ENCODE data around the gene RYR3.

RYR3 gene

GRCh38 chr15:33737687-33738601 is 427.2 kb downstream of the RYR3 start:
- H3K4me3 ChIP-seq (ENCODE audit: low read depth, low read length), result no peak overlapping the region
- peak; percentile 80 for TF ChIP-seq CTCF (IDR thresholded peaks at IDR 0.05; ENCODE audit: low read depth, low read length, missing control alignments)
- no peak for DNase-seq (ENCODE audit: low read depth)

GRCh38 chr15:33738941-33739664 is 428.3 kb downstream of the RYR3 start:
- no peak overlapping the region for H3K4me3 ChIP-seq (ENCODE audit: low read depth, low read length)
- DNase-seq (ENCODE audit: low read depth), result no peak
- TF ChIP-seq CTCF (IDR thresholded peaks at IDR 0.05; ENCODE audit: low read depth, low read length, missing control alignments), result no peak

- no peak for DNase-seq (ENCODE audit: low read depth)
- no peak for TF ChIP-seq CTCF (IDR thresholded peaks at IDR 0.05; ENCODE audit: low read depth, low read length, missing control alignments)
- H3K4me3 ChIP-seq (ENCODE audit: low read depth, low read length), result no peak overlapping the region
Measured at GRCh38 chr15:33742306-33742705, 431.5 kb downstream of the RYR3 start.

GRCh38 chr15:33742800-33743199 is 432.0 kb downstream of the RYR3 start:
- H3K4me3 ChIP-seq (ENCODE audit: low read depth, low read length), result no peak overlapping the region
- DNase-seq (ENCODE audit: low read depth), result no peak
- no peak for TF ChIP-seq CTCF (IDR thresholded peaks at IDR 0.05; ENCODE audit: low read depth, low read length, missing control alignments)

- no peak overlapping the region for H3K4me3 ChIP-seq (ENCODE audit: low read depth, low read length)
- DNase-seq (ENCODE audit: low read depth), result no peak
- no peak for TF ChIP-seq CTCF (IDR thresholded peaks at IDR 0.05; ENCODE audit: low read depth, low read length, missing control alignments)
Measured at GRCh38 chr15:33746203-33746602, 435.4 kb downstream of the RYR3 start.

- TF ChIP-seq CTCF (IDR thresholded peaks at IDR 0.05; ENCODE audit: low read depth, low read length, missing control alignments), result no peak
- no peak overlapping the region for H3K4me3 ChIP-seq (ENCODE audit: low read depth, low read length)
- no peak for DNase-seq (ENCODE audit: low read depth)
Measured at GRCh38 chr15:33753012-33753411, 442.2 kb downstream of the RYR3 start.
